Osteocyte (in vitro differentiated cells): ENCODE data around the gene UBE3C. TPM values are rescaled to one million over a fixed set of nuclear protein-coding genes. Genes with fewer than 3 reads are reported as not detected.

Experiments used
- DNase-seq: peaks from one replicate; pipeline ENCODE4 v3.0.0; 2021; ENCODE audit warnings: mixed read lengths; ENCODE audit not compliant: unreplicated experiment; ENCODE audit errors: extremely low spot score
- H3K27ac Mint-ChIP-seq: one replicate; pipeline ENCODE4 v1.8.0; 2021; ENCODE audit warnings: mild to moderate bottlenecking, mixed read lengths; ENCODE audit not compliant: unreplicated experiment
- H3K27me3 Mint-ChIP-seq: one replicate; pipeline ENCODE4 v1.8.0; 2021; ENCODE audit warnings: mixed read lengths; ENCODE audit not compliant: unreplicated experiment
- H3K36me3 Mint-ChIP-seq: one replicate; pipeline ENCODE4 v1.8.0; 2021; ENCODE audit warnings: mixed read lengths; ENCODE audit not compliant: unreplicated experiment
- H3K4me1 Mint-ChIP-seq: one replicate; pipeline ENCODE4 v1.8.0; 2021; ENCODE audit warnings: mixed read lengths; ENCODE audit not compliant: unreplicated experiment
- H3K4me3 Mint-ChIP-seq: one replicate; pipeline ENCODE4 v1.8.0; 2021; ENCODE audit warnings: mild to moderate bottlenecking, moderate library complexity, mixed read lengths; ENCODE audit not compliant: unreplicated experiment
- H3K9me3 Mint-ChIP-seq: one replicate; pipeline ENCODE4 v1.8.0; 2021; ENCODE audit warnings: mixed read lengths; ENCODE audit not compliant: unreplicated experiment
- total RNA-seq: library from RNA; stranded (reverse); gene quantifications from 2 replicates; pipeline ENCODE4 v1.2.1, GENCODE V29; 2021
- TF ChIP-seq, protein P1 (sequence below): fragments of 200-600 bp; sonication (generic); IDR thresholded peaks from 2 replicates; pipeline ENCODE4 v1.5.0; 2021; ENCODE audit warnings: antibody characterized with exemption, mild to moderate bottlenecking, moderate library complexity

UBE3C gene
- total RNA-seq, 1 donor from 2014 or later, result 59.6 TPM

DNA sequence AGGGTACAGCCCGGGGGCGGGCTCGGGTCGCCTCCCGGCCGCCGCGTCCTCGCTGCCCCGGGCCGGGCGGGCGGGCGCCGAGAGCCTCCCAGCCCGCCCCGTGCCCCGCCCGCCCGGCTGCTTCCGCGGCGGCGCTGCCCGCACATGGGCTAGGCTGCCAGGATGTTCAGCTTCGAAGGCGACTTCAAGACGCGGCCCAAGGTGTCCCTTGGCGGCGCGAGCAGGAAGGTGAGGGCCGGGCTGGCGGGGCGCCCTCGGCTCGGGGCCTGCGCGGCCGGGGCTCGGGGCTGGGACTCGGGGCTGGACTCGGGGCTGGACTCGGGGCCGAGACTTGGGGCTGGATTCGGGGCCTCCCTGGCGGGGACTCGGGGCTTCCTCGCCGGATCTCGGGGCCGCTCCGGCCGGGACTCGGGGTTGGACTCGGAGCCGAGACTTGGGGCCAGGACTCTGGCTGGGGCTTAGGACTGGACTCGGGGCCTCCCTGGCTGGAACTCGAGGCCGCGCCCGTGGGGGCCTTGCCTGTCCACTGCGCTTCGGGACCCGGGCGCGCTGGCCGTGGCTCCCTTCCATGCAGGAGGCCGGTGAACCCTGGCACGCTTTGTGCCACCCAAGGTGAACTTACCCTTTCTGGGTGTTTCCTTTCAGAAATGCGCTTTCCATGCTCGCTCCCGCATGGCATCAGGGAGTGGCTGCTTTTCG is 534 bp downstream of the UBE3C start:
- peak; percentile 87 for DNase-seq
- Mint-ChIP-seq H3K4me1 (peaks cover 31% of the 10 kb centered on the region), H3K27me3 (no peaks in the 10 kb centered on the region), H3K27ac (peak overlapping the region; percentile 78), H3K36me3 (peaks cover 6% of the 10 kb centered on the region), H3K4me3 (peak overlapping the region; percentile 83), H3K9me3 (no peaks in the 10 kb centered on the region)
- TF ChIP-seq, protein P1, sequence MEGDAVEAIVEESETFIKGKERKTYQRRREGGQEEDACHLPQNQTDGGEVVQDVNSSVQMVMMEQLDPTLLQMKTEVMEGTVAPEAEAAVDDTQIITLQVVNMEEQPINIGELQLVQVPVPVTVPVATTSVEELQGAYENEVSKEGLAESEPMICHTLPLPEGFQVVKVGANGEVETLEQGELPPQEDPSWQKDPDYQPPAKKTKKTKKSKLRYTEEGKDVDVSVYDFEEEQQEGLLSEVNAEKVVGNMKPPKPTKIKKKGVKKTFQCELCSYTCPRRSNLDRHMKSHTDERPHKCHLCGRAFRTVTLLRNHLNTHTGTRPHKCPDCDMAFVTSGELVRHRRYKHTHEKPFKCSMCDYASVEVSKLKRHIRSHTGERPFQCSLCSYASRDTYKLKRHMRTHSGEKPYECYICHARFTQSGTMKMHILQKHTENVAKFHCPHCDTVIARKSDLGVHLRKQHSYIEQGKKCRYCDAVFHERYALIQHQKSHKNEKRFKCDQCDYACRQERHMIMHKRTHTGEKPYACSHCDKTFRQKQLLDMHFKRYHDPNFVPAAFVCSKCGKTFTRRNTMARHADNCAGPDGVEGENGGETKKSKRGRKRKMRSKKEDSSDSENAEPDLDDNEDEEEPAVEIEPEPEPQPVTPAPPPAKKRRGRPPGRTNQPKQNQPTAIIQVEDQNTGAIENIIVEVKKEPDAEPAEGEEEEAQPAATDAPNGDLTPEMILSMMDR, result no peak

DNA sequence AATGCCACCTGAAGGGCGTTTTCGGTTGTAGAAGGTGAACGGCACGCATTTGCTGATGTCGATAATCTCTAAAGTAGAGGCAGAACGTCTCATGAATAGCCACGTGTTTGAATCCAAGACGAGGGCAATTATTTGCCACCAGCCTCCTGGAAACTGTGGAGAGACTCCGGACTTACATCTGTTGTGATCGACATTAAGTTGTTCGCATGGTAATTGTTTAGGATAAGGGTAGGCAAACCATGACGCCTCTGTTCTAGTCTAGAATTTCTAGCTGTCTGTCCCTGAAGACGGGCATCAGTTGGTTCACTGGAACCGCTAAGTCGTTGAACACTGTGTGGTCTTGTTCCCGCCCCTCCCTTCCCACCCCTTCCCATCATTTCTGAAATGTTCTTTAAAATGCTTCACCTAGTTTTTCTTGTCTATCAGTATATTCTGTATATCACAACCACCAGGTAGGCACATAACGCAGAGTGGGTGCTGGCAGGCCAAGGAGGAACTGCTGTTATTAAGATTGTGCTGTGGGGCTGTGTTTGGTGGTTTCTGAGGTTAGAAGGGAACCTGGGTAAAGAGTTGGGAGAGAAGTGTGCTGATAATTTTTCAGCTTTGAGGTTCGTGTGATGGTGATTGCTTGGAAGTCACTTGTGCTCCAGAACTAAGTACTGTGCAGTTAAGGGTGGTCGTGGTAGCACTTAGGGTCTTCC is 1.2 kb downstream of the UBE3C start:
- H3K4me3 Mint-ChIP-seq, result peak overlapping the region; percentile 83
- peak; percentile 42 for DNase-seq
- H3K36me3 Mint-ChIP-seq, result peaks cover 6% of the 10 kb centered on the region
- no peaks in the 10 kb centered on the region for H3K9me3 Mint-ChIP-seq
- H3K4me1 Mint-ChIP-seq, result peaks cover 31% of the 10 kb centered on the region
- TF ChIP-seq, protein P1, result no peak
- H3K27me3 Mint-ChIP-seq, result no peaks in the 10 kb centered on the region
- peak overlapping the region; percentile 78 for H3K27ac Mint-ChIP-seq

DNA sequence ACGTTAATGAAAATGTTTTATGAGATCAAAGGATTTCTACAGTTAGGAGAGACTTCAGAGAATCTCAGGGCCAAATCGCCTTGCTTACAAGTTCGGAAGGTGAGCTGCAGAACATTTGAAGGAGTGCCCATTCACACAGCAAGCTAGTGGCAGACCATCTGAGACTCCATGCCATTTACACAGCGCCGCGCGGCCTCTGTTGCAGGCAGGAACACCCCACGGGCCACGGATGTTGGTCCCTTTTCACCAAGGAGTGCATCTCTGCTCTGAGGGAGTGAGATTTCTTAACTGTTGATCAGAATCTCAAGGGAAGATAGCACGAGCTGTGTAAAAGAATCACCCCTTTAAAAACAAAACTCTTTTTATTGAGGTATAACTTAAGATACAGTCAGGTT is 1.8 kb downstream of the UBE3C start:
- peaks cover 31% of the 10 kb centered on the region for H3K4me1 Mint-ChIP-seq

DNA sequence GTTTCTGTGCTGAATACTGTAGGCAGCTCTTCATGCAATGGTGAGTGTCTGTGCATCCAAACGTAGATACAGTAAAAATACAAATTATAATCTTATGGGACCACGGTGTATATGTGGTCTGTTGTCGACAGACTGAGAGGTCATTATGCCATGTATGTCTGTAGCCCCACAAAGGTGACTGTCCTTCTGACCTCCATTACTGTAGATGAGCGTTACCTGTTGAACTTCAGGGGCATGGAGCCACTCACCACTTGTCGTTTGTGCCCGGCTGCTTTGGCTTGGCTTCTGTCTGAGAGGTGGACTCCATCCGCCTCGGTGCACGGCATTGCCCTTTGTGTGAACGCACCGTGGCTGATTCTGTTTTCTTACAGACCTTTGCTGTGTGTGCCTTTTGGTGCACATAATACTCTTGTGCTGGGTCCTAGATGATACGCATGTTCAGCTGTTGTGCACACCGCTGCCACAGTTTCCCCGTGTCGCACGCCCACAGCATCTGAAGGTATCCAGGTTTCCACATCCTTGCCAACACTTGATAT is 2.9 kb downstream of the UBE3C start:
- H3K27me3 Mint-ChIP-seq, result no peaks in the 10 kb centered on the region
- TF ChIP-seq, protein P1, result no peak
- no peak overlapping the region for H3K4me3 Mint-ChIP-seq
- H3K4me1 Mint-ChIP-seq, result peaks cover 28% of the 10 kb centered on the region
- H3K9me3 Mint-ChIP-seq, result no peaks in the 10 kb centered on the region
- peaks cover 6% of the 10 kb centered on the region for H3K36me3 Mint-ChIP-seq
- DNase-seq, result peak; percentile 53
- H3K27ac Mint-ChIP-seq, result no peak overlapping the region

More for the DNA sequence above, 1.8 kb downstream of the UBE3C start:
- TF ChIP-seq, protein P1, result no peak
- H3K4me3 Mint-ChIP-seq, result peak overlapping the region; percentile 83
- H3K27ac Mint-ChIP-seq, result peak overlapping the region; percentile 72
- H3K9me3 Mint-ChIP-seq, result no peaks in the 10 kb centered on the region
- H3K36me3 Mint-ChIP-seq, result peaks cover 6% of the 10 kb centered on the region
- no peaks in the 10 kb centered on the region for H3K27me3 Mint-ChIP-seq
- peak; percentile 66 for DNase-seq

DNA sequence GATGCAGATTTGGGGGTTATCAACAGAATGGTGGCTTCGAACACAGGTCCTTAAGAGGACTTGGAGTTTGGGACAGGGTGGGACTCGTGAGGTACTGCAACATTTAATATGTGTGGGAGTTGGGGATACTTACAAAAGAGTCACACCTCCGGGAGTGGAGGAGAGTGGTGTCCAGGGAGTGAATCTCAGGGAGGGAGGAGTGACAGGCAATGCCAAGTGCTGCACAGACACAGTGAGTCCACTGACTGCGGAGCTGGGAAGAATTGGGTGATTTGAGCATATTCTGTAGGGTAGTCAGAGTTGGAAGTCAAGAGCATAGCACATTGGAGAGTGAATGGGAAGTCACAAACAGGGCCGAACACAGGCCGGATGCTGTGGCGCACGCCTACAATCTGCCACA is 5.1 kb downstream of the UBE3C start:
- TF ChIP-seq, protein P1, result no peak
- Mint-ChIP-seq H3K9me3 (no peaks in the 10 kb centered on the region), H3K4me1 (peaks cover 33% of the 10 kb centered on the region), H3K4me3 (no peak overlapping the region), H3K36me3 (peaks cover 7% of the 10 kb centered on the region), H3K27ac (no peak overlapping the region), H3K27me3 (no peaks in the 10 kb centered on the region)
- DNase-seq, result peak; percentile 62
